DND-41 (cell line): ENCODE measurements around the gene CERK.

ENCODE experiments used
- ATAC-seq: fragments of 200-7000 bp; cut with Tn5 transposase; 3 replicates; pipeline ENCODE4 v1.9.1; 2021; ENCODE audit warnings: low read depth; ENCODE audit not compliant: insufficient read depth
- DNase-seq: peaks from one replicate; pipeline ENCODE4 v3.0.0-alpha.2; 2020
- H2AFZ ChIP-seq: 2 replicates; pipeline ENCODE4 v1.6.0; 2012; ENCODE audit warnings: low read depth, low read length
- H3K27ac ChIP-seq: 2 replicates; pipeline ENCODE4 v1.5.1; 2012; ENCODE audit warnings: low read length, inconsistent platforms
- H3K27me3 ChIP-seq: fragments of 200-600 bp; sonication (generic); 2 replicates; pipeline ENCODE4 v1.6.0; 2012; ENCODE audit warnings: low read length, mild to moderate bottlenecking, inconsistent platforms; ENCODE audit not compliant: insufficient read depth, poor library complexity
- H3K36me3 ChIP-seq: 2 replicates; pipeline ENCODE4 v1.5.1; 2012; ENCODE audit warnings: low read length, inconsistent platforms; ENCODE audit not compliant: insufficient read depth
- H3K4me1 ChIP-seq: 2 replicates; pipeline ENCODE4 v1.5.1; 2012; ENCODE audit warnings: mild to moderate bottlenecking, low read length; ENCODE audit not compliant: insufficient read depth
- H3K4me2 ChIP-seq: 2 replicates; pipeline ENCODE4 v1.6.0; 2012; ENCODE audit warnings: mild to moderate bottlenecking, moderate library complexity, low read length, inconsistent platforms; ENCODE audit not compliant: insufficient read depth
- H3K4me3 ChIP-seq, 2 experiments: fragments of 200-600 bp in 1 of 2; shearing (Covaris generic) in 1 of 2; 2 replicates each; pipeline ENCODE4 v1.5.1; 2012 to 2016; ENCODE audit warnings: inconsistent platforms in 2 of 2, low read length in 2 of 2, mild to moderate bottlenecking in 2 of 2, low read depth in 1 of 2, moderate library complexity in 1 of 2
- H3K79me2 ChIP-seq: 2 replicates; pipeline ENCODE4 v1.6.0; 2012; ENCODE audit warnings: low read length, inconsistent platforms; ENCODE audit not compliant: insufficient read depth
- H3K9ac ChIP-seq: 2 replicates; pipeline ENCODE4 v1.6.0; 2012; ENCODE audit warnings: low read depth, mild to moderate bottlenecking, inconsistent platforms, low read length, moderate library complexity
- H3K9me3 ChIP-seq: 2 replicates; pipeline ENCODE4 v1.5.1; 2012; ENCODE audit warnings: low read length, moderate library complexity, mild to moderate bottlenecking, inconsistent platforms; ENCODE audit not compliant: insufficient read depth, severe bottlenecking
- H4K20me1 ChIP-seq: 2 replicates; pipeline ENCODE4 v1.6.0; 2012; ENCODE audit warnings: low read length; ENCODE audit not compliant: insufficient read depth
- EZH2 ChIP-seq: IDR thresholded peaks from 3 replicates; pipeline ENCODE4 v1.6.1; 2012; ENCODE audit warnings: borderline replicate concordance, low read depth, mild to moderate bottlenecking, moderate library complexity, low read length, inconsistent platforms; ENCODE audit not compliant: severe bottlenecking
- TF ChIP-seq, protein P1 (sequence below): IDR thresholded peaks from 2 replicates; pipeline ENCODE4 v1.5.1; 2012; ENCODE audit warnings: borderline replicate concordance, low read length, moderate library complexity, mild to moderate bottlenecking; ENCODE audit not compliant: poor library complexity, severe bottlenecking; ENCODE audit errors: extremely low read depth

Gene CERK

GRCh38 chr22:46753761-46754109 is 15.7 kb upstream of the CERK start:
- TF ChIP-seq EZH2: no peak
- TF ChIP-seq, protein P1, sequence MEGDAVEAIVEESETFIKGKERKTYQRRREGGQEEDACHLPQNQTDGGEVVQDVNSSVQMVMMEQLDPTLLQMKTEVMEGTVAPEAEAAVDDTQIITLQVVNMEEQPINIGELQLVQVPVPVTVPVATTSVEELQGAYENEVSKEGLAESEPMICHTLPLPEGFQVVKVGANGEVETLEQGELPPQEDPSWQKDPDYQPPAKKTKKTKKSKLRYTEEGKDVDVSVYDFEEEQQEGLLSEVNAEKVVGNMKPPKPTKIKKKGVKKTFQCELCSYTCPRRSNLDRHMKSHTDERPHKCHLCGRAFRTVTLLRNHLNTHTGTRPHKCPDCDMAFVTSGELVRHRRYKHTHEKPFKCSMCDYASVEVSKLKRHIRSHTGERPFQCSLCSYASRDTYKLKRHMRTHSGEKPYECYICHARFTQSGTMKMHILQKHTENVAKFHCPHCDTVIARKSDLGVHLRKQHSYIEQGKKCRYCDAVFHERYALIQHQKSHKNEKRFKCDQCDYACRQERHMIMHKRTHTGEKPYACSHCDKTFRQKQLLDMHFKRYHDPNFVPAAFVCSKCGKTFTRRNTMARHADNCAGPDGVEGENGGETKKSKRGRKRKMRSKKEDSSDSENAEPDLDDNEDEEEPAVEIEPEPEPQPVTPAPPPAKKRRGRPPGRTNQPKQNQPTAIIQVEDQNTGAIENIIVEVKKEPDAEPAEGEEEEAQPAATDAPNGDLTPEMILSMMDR: no peak
- no peak for DNase-seq
- Histone ChIP-seq H3K4me3 (no peak overlapping the region), H3K79me2 (no peaks in the 10 kb centered on the region), H2AFZ (no peak overlapping the region), H3K27ac (no peak overlapping the region), H3K4me2 (no peak overlapping the region), H4K20me1 (no peaks in the 10 kb centered on the region), H3K27me3 (no peaks in the 10 kb centered on the region), H3K9ac (no peak overlapping the region), H3K9me3 (peaks cover 13% of the 10 kb centered on the region), H3K4me1 (peaks cover 13% of the 10 kb centered on the region), H3K36me3 (no peaks in the 10 kb centered on the region)
- no peak for ATAC-seq

DNA sequence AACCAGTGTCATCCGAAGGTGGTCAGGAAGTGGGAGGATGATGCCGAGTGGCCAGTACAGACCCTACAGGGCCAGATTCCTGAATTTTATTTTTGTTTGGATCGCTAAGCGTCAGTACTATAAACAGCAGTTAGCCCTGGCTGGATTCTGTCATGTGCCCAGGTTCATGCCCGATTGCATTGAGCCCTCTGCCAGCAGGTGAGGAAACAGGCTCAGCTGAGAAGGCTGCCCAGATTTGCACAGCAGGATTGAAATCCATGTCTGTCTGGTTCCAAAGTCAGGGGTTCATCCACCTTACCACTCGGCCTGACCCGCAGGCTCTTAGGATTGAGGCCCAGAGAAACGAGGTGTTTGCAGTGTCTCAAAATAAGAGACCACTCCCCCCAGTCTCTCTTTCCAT is 15.3 kb upstream of the CERK start:
- Histone ChIP-seq H4K20me1 (no peaks in the 10 kb centered on the region), H3K27ac (no peak overlapping the region), H3K27me3 (no peaks in the 10 kb centered on the region), H3K4me2 (no peak overlapping the region), H3K9ac (no peak overlapping the region), H3K4me1 (peaks cover 16% of the 10 kb centered on the region), H3K36me3 (no peaks in the 10 kb centered on the region), H3K4me3 (no peak overlapping the region), H3K79me2 (no peaks in the 10 kb centered on the region), H2AFZ (no peak overlapping the region), H3K9me3 (peaks cover 13% of the 10 kb centered on the region)
- no peak for ATAC-seq
- no peak for DNase-seq
- TF ChIP-seq, protein P1: no peak
- no peak for TF ChIP-seq EZH2

- Histone ChIP-seq H3K4me3 (no peak overlapping the region), H3K36me3 (no peaks in the 10 kb centered on the region), H3K9me3 (peaks cover 13% of the 10 kb centered on the region), H3K79me2 (no peaks in the 10 kb centered on the region), H3K27ac (no peak overlapping the region), H3K4me2 (no peak overlapping the region), H2AFZ (no peak overlapping the region), H3K9ac (no peak overlapping the region), H3K4me1 (peaks cover 16% of the 10 kb centered on the region), H4K20me1 (no peaks in the 10 kb centered on the region), H3K27me3 (no peaks in the 10 kb centered on the region)
- DNase-seq (no peak), ATAC-seq (no peak)
- TF ChIP-seq, protein P1: no peak
- no peak for TF ChIP-seq EZH2
Observed at GRCh38 chr22:46752988-46753310, 14.9 kb upstream of the CERK start.
